GM12891 (cell line): ENCODE results near the gene CATSPERE.
A peak's percentile ranks its signal among the peaks of the same experiment; 100 is the strongest.

Experiments
- POLR2A ChIP-seq: IDR thresholded peaks from 2 replicates; pipeline ENCODE4 v1.6.1; 2011; ENCODE audit warnings: low read depth, low read length, control low read depth
- POLR2AphosphoS5 ChIP-seq: IDR thresholded peaks from 2 replicates; pipeline ENCODE4 v1.6.1; 2011; ENCODE audit warnings: low read depth, low read length, control low read depth
- SPI1 ChIP-seq: IDR thresholded peaks from 2 replicates; pipeline ENCODE4 v1.6.1; 2011; ENCODE audit warnings: low read depth, low read length, control low read depth

DNA sequence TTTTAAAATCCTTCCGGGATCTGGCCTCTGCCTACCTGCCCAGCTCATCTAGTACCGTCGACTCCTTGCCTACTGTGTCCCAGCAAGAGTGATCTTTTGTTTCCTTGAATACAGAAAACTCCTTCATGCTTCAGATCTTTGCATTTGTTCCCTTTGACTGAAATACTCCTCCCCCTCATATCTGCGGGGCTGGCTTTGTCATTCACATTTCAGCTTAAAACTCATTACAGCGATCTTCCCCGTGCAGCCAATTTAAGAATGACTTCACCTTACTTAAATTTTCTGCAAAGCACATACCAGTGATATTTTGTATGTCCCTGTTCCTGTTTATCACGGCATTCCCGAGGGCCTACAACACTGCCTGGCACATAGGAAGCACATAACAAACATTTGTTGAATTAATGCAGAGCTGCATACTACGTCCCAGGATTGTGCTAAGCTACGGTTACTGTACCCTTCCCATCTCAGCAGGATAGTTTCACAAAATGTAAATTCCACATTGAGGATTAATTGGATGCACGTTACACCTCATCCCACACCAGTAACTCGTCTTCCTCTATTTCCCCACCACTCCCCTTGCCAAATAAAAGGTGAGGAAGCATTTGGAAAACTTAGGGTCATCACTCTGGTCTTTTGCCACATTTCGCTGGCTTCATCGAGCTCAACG is 191.0 kb downstream of the CATSPERE start:
- TF ChIP-seq POLR2AphosphoS5 (no peak; the same call in none of the 2 replicates), POLR2A (peak; percentile 54; the same call in 1 of the 2 replicates), SPI1 (no peak)
